NCI-H446 (cell line): ENCODE data around the gene HDHD5.
A peak's percentile ranks its signal among the peaks of the same experiment; 100 is the strongest.

Experiments
- DNase-seq, 2 experiments: peaks; one replicate each; lab custom pipeline; 2025; lab: John Stamatoyannopoulos, UW

Gene HDHD5

GRCh38 chr22:17158568-17159503 is at the start of gene HDHD5:
Gene HDHD5 (minus strand): TSS chr22:17159277. CDS start chr22:17159251, 26 bp downstream.
- peak; percentile 60 to 94 for DNase-seq

GRCh38 chr22:17205432-17205831 is 46.4 kb upstream of the HDHD5 start:
- no peak for DNase-seq

GRCh38 chr22:17201285-17201945 is 42.3 kb upstream of the HDHD5 start:
- no peak for DNase-seq

GRCh38 chr22:17199003-17199731 is 40.1 kb upstream of the HDHD5 start:
- no peak for DNase-seq

- DNase-seq, result no peak
These were observed 39.3 kb upstream of the HDHD5 start for GRCh38 chr22:17198170-17199002.

- no peak for DNase-seq
These were observed 35.1 kb upstream of the HDHD5 start for GRCh38 chr22:17194213-17194612.

- no peak for DNase-seq
These were observed 33.1 kb upstream of the HDHD5 start for GRCh38 chr22:17192186-17192585.

- no peak for DNase-seq
These were observed 32.2 kb upstream of the HDHD5 start for GRCh38 chr22:17191163-17191784.

- DNase-seq, result no peak
These were observed 31.6 kb upstream of the HDHD5 start for GRCh38 chr22:17190702-17191101.

GRCh38 chr22:17176715-17177114 is 17.6 kb upstream of the HDHD5 start:
- DNase-seq, result no peak

GRCh38 chr22:17172029-17172833 is 13.2 kb upstream of the HDHD5 start:
- no peak for DNase-seq

GRCh38 chr22:17171153-17172028 is 12.3 kb upstream of the HDHD5 start:
- DNase-seq, result peak; percentile 69 to 90

- peak in 1 of 2 experiments; percentile 30 for DNase-seq
These were observed 8.4 kb upstream of the HDHD5 start for GRCh38 chr22:17167486-17167885.

GRCh38 chr22:17164392-17165024 is 5.4 kb upstream of the HDHD5 start:
- DNase-seq, result no peak

- DNase-seq, result no peak
These were observed 3.7 kb upstream of the HDHD5 start for GRCh38 chr22:17162731-17163130.

GRCh38 chr22:17161991-17162390 is 2.9 kb upstream of the HDHD5 start:
- no peak for DNase-seq

GRCh38 chr22:17159504-17159951 is 451 bp upstream of the HDHD5 start:
- peak in 1 of 2 experiments; percentile 45 for DNase-seq

- DNase-seq, result no peak
These were observed 905 bp downstream of the HDHD5 start for GRCh38 chr22:17158176-17158567.

GRCh38 chr22:17157714-17158113 is 1.4 kb downstream of the HDHD5 start:
- DNase-seq, result no peak
